Activated CD4-positive, alpha-beta T cell treated with anti-CD3 and anti-CD28 coated beads, Interleukin-2, amount 50 U/mL, for 1 hour (primary cell): ENCODE data around the gene RFNG.
A peak's percentile ranks its signal among the peaks of the same experiment; 100 is the strongest.

Experiments used
- DNase-seq: peaks from one replicate; pipeline ENCODE4 v3.0.0-alpha.2; 2020

Gene RFNG

GRCh38 chr17:82051776-82052637, at the start of gene RFNG, which contains the start of gene GPS1:
Gene RFNG (minus strand): TSS chr17:82051811. CDS start chr17:82051766, 45 bp downstream.
Gene GPS1 (plus strand): TSS chr17:82051898. CDS start chr17:82051932, 34 bp downstream.
- DNase-seq = peak; percentile 80

- DNase-seq = no peak
Measured at GRCh38 chr17:82101301-82101715, 49.7 kb upstream of the RFNG start.

GRCh38 chr17:82100502-82101298, 49.1 kb upstream of the RFNG start:
- no peak for DNase-seq

- DNase-seq = no peak
Measured at GRCh38 chr17:82098939-82099763, 47.5 kb upstream of the RFNG start.

GRCh38 chr17:82098169-82098938, 46.7 kb upstream of the RFNG start, which contains the start of gene FASN:
Gene FASN (minus strand): TSS chr17:82098236. CDS start chr17:82096445, 1,791 bp downstream.
- peak; percentile 89 for DNase-seq

GRCh38 chr17:82097919-82098168, 46.2 kb upstream of the RFNG start:
- DNase-seq = no peak

GRCh38 chr17:82097184-82097918, 45.7 kb upstream of the RFNG start:
- no peak for DNase-seq

GRCh38 chr17:82096709-82097183, 45.1 kb upstream of the RFNG start:
- DNase-seq = no peak

GRCh38 chr17:82095777-82096708, 44.4 kb upstream of the RFNG start:
- no peak for DNase-seq

GRCh38 chr17:82094931-82095776, 43.5 kb upstream of the RFNG start:
- no peak for DNase-seq

- no peak for DNase-seq
Measured at GRCh38 chr17:82092995-82093751, 41.6 kb upstream of the RFNG start.

GRCh38 chr17:82092628-82092994, 41.0 kb upstream of the RFNG start:
- no peak for DNase-seq

GRCh38 chr17:82092094-82092586, 40.5 kb upstream of the RFNG start:
- no peak for DNase-seq

GRCh38 chr17:82091264-82092066, 39.9 kb upstream of the RFNG start:
- no peak for DNase-seq

- DNase-seq = no peak
Measured at GRCh38 chr17:82090549-82091263, 39.1 kb upstream of the RFNG start.

GRCh38 chr17:82089723-82090548, 38.3 kb upstream of the RFNG start:
- no peak for DNase-seq
